DOHH2 (cell line): ENCODE data around the gene HACD2.

ENCODE experiments used
- H3F3A ChIP-seq: fragments of 200-600 bp; sonication (generic), shearing (Covaris generic); 2 replicates; pipeline ENCODE4 v1.6.0; 2016; ENCODE audit warnings: antibody characterized with exemption, mild to moderate bottlenecking; ENCODE audit not compliant: control insufficient read depth, insufficient read depth
- H3K27ac ChIP-seq: fragments of 200-600 bp; sonication (generic); 2 replicates; pipeline ENCODE4 v1.5.1; 2014; ENCODE audit warnings: low read depth, mild to moderate bottlenecking, low read length, moderate library complexity
- H3K27me3 ChIP-seq: fragments of 200-600 bp; sonication (generic); 2 replicates; pipeline ENCODE4 v1.6.1; 2014; ENCODE audit warnings: mild to moderate bottlenecking, low read length, mixed read lengths; ENCODE audit not compliant: control insufficient read depth
- H3K36me3 ChIP-seq: fragments of 200-600 bp; sonication (generic); 2 replicates; pipeline ENCODE4 v1.6.1; 2014; ENCODE audit warnings: mild to moderate bottlenecking, low read length, moderate library complexity, mixed read lengths; ENCODE audit not compliant: control insufficient read depth
- H3K4me1 ChIP-seq: fragments of 200-600 bp; sonication (generic); 2 replicates; pipeline ENCODE4 v1.6.1; 2014; ENCODE audit warnings: mild to moderate bottlenecking, low read length, mixed read lengths; ENCODE audit not compliant: control insufficient read depth
- H3K4me2 ChIP-seq: fragments of 200-600 bp; sonication (generic); 2 replicates; pipeline ENCODE4 v1.6.0; 2014; ENCODE audit warnings: mild to moderate bottlenecking, low read length, moderate library complexity
- H3K4me3 ChIP-seq: fragments of 200-600 bp; sonication (generic); 2 replicates; pipeline ENCODE4 v1.5.1; 2014; ENCODE audit warnings: mild to moderate bottlenecking, low read length, mixed read lengths
- H3K79me2 ChIP-seq: fragments of 200-600 bp; sonication (generic); 2 replicates; pipeline ENCODE4 v1.6.1; 2014; ENCODE audit warnings: mild to moderate bottlenecking, low read length, mixed read lengths; ENCODE audit not compliant: control insufficient read depth
- H3K9me2 ChIP-seq: fragments of 200-600 bp; sonication (generic); replicated peaks from 2 replicates; pipeline ENCODE4 v1.6.1; 2014; ENCODE audit warnings: mild to moderate bottlenecking, low read length, mixed read lengths; ENCODE audit not compliant: control insufficient read depth
- H3K9me3 ChIP-seq: fragments of 200-600 bp; sonication (generic); 2 replicates; pipeline ENCODE4 v1.6.1; 2014; ENCODE audit warnings: antibody characterized with exemption, low read length, mixed read lengths; ENCODE audit not compliant: control insufficient read depth, insufficient read depth
- H4K20me1 ChIP-seq: fragments of 200-600 bp; sonication (generic); 2 replicates; pipeline ENCODE4 v1.6.0; 2014; ENCODE audit warnings: low read depth, mild to moderate bottlenecking, antibody characterized with exemption, low read length, moderate library complexity; ENCODE audit not compliant: control insufficient read depth, insufficient read depth
- CTCF ChIP-seq: fragments of 200-600 bp; sonication (generic); IDR thresholded peaks from one replicate; pipeline ENCODE4 v1.5.1; 2014; ENCODE audit warnings: antibody characterized with exemption, mild to moderate bottlenecking, low read depth, low read length; ENCODE audit not compliant: poor library complexity, severe bottlenecking
- EZH2phosphoT487 ChIP-seq: fragments of 200-600 bp; sonication (generic); IDR thresholded peaks from 2 replicates; pipeline ENCODE4 v1.6.1; 2017; ENCODE audit warnings: borderline replicate concordance, mild to moderate bottlenecking, antibody characterized with exemption, low read length, moderate library complexity, mixed read lengths

Gene HACD2

DNA sequence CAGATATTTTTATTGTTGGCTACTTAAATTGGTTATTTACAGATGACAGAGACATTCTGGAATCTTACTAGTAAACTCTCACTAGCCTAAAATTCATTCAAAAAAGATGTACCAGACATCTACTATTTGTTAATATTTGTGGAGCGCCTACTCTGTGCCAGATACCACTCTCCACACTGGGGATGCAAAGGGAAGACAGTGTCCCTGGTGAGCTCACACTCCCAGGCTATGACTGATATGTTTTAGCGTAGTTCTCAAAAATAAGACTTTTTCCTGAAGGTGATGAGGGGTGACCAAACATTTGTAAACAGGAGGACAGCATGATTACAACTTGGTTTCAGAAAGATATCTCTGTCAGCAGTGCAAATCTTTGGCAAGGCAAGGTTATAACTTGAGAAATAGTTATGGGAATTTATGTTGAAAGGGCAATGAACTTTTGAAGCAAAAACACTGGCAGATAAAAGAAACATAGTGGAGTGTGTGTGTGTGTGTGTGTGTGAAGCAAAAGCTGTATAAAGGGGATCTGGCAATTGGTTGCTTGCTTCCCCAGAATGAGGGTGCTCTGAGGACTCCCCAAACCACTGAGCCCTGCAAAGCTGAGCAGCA lies 51.2 kb downstream of the HACD2 start:
- no peaks in the 10 kb centered on the region for H3K79me2 ChIP-seq
- no peak for TF ChIP-seq EZH2phosphoT487
- TF ChIP-seq CTCF: no peak
- H3K4me1 ChIP-seq: no peaks in the 10 kb centered on the region
- H3K27me3 ChIP-seq: no peaks in the 10 kb centered on the region
- H3K9me3 ChIP-seq: no peaks in the 10 kb centered on the region
- no peaks in the 10 kb centered on the region for H3K9me2 ChIP-seq
- no peaks in the 10 kb centered on the region for H3F3A ChIP-seq
- no peak overlapping the region for H3K27ac ChIP-seq
- no peaks in the 10 kb centered on the region for H3K36me3 ChIP-seq
- H4K20me1 ChIP-seq: 0 out of 2 replicates have a peak, but pooled peaks cover 3% of the 10 kb centered on the region
- no peak overlapping the region for H3K4me3 ChIP-seq
- H3K4me2 ChIP-seq: no peak overlapping the region

GRCh38 chr3:123528130-123528529 lies 56.7 kb downstream of the HACD2 start:
- H3K9me3 ChIP-seq: no peaks in the 10 kb centered on the region
- H3K4me3 ChIP-seq: no peak overlapping the region
- H3K4me2 ChIP-seq: no peak overlapping the region
- no peaks in the 10 kb centered on the region for H3K9me2 ChIP-seq
- H3K4me1 ChIP-seq: no peaks in the 10 kb centered on the region
- H3F3A ChIP-seq: no peaks in the 10 kb centered on the region
- H3K27ac ChIP-seq: no peak overlapping the region
- H3K27me3 ChIP-seq: no peaks in the 10 kb centered on the region
- H3K36me3 ChIP-seq: peaks cover 9% of the 10 kb centered on the region
- H4K20me1 ChIP-seq: no peaks in the 10 kb centered on the region
- no peaks in the 10 kb centered on the region for H3K79me2 ChIP-seq
- TF ChIP-seq CTCF (no peak), EZH2phosphoT487 (no peak)

DNA sequence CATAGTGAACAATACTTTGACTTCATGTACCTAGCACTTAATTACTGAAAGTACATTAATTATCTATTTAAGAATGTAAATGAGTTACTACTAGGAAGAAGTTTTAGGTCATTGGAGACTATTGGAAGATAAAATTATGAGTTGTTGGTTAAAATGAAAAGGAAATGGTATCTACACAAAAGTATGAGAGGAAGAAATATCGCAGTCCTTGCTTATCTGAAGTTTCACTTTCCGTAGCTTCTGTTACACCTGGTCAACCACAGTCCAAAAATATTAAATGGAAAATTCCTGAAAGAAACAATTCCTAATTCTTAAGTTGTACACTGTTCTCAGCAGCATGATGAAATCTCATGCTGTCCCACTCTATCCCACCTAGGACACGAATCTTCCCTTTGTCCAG lies 57.8 kb downstream of the HACD2 start:
- Histone ChIP-seq H3K4me2 (no peak overlapping the region), H4K20me1 (no peaks in the 10 kb centered on the region), H3K9me2 (no peaks in the 10 kb centered on the region), H3K36me3 (peaks cover 9% of the 10 kb centered on the region), H3F3A (no peaks in the 10 kb centered on the region), H3K79me2 (no peaks in the 10 kb centered on the region), H3K4me3 (no peak overlapping the region), H3K27ac (no peak overlapping the region), H3K9me3 (no peaks in the 10 kb centered on the region), H3K27me3 (no peaks in the 10 kb centered on the region), H3K4me1 (no peaks in the 10 kb centered on the region)
- TF ChIP-seq EZH2phosphoT487 (no peak), CTCF (no peak)
